Stomach (tissue), 4 donors: ENCODE data around the gene SMIM11.

Source experiments
- CTCF ChIP-seq, 7 experiments: fragments of 450-650 bp in 4 of 7; fragments of 200-600 bp in 3 of 7; sonication (generic) in 3 of 7; IDR thresholded peaks; one replicate each; pipeline ENCODE4 v1.5.1; 2016 to 2019; ENCODE audit warnings: antibody characterized with exemption in 7 of 7, control low read depth in 2 of 7, mild to moderate bottlenecking in 1 of 7
- EP300 ChIP-seq: sonication (generic); formaldehyde crosslinking; IDR thresholded peaks from one replicate; pipeline ENCODE4 v1.6.1; 2017; ENCODE audit warnings: antibody characterized with exemption
- POLR2A ChIP-seq, 4 donors: fragments of 450-650 bp; IDR thresholded peaks; one replicate each; pipeline ENCODE4 v1.6.1; 2016; ENCODE audit warnings: antibody characterized with exemption in 4 of 4, control low read depth in 2 of 4, mild to moderate bottlenecking in 1 of 4, moderate library complexity in 1 of 4
- POLR2AphosphoS5 ChIP-seq, 3 donors: sonication (generic); formaldehyde crosslinking; IDR thresholded peaks; one replicate each; pipeline ENCODE4 v1.6.1; 2016; ENCODE audit warnings: antibody characterized with exemption in 3 of 3

GRCh38 chr21:34367320-34367935, 7.9 kb upstream of the SMIM11 start:
- TF ChIP-seq CTCF (IDR thresholded peaks at IDR 0.05): peak in 5 of 7 experiments; percentile 26 to 65 (median 57)
- TF ChIP-seq POLR2AphosphoS5 (IDR thresholded peaks at IDR 0.05): peak in 1 of 3 donors; percentile 18
- no peak for TF ChIP-seq EP300
- no peak for TF ChIP-seq POLR2A (IDR thresholded peaks at IDR 0.05)
